NCI-H146 (cell line): Measurements from ENCODE around the gene SESN1.
"Not testable (repeated sequence)": the region's sequence is repeated elsewhere in the genome, so short reads cannot be mapped to it uniquely, and the experiment has no call there.

Experiments used
- DNase-seq: peaks from one replicate; lab custom pipeline; 2025; lab: John Stamatoyannopoulos, UW

Gene SESN1

DNA sequence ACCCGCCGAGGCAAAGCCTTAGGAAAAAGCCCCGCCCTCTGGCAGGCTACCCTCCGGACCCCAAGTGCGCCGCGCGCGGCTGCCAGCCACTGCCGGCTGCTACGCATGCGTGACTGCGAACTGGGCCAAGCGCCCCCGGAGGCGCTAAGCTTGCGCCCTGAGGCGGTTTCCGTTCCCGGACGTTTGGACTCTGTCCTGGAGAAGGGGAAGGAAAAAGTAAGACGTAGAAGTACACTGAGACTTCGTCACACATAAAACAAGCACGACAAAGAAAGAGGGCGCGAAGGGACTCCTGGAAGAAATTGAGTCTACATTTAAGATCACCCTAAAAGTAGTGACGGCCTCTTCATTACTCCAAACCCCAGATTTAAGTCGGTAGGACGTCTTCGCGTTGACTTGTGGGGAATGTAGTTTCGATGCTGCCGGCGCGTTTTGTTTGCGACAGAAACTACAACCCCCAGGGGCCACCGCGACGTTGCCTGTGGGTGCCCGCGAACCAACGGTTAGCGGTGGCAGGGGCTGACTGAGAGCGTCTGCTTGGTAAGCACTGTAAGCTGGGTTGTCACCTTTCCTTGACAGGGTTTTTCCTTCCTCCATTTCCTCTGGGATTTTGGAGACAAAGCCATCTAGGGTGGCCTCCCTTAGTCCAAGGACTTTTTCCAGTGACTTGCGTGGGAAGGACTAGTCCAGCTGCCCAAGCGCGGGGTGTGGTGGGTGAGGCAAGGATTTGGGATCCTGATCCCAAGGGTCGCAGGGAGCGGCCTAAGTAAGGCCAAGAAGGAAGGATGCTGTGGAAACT, 589 bp upstream of the SESN1 start, which contains the start of gene CEP57L1:
TSS of gene CEP57L1 (plus strand) at position 472 of the 799 bp plus-strand sequence. CDS start 49,715 bp downstream, outside the sequence.
- peak; percentile 96 for DNase-seq

DNA sequence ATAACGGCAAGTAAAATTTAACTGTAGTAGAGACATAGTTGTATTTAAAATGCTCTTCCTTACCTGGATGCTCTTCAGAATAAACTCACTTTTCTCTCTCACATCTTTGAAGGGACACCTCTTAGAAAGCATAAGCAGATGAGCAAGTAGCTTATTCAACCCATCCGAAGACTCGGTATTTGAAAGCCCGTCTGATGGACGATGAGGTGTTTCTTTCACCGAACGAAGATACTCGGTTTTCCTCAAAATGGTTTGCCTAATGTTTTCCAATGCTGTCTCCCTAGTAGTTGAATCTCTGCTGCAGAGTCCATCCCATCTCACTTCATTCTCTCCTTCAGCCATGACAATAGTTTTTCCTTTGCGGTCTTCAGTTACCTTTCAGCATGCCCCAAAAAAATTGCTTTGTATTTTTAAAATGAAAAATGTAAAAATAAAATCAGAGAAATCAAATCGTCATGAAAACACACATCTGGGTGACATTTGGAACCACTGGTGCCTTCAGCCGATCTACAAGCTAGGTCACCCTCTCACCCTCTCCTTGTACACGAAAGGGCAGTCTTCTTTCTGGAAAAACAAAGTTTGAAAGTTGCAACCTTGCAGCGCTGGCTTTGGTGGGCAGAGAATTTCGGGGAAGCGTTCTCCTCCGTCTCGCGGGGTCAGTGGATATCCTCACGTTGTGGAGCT, 772 bp downstream of the SESN1 start:
- peak; percentile 20 for DNase-seq

DNA sequence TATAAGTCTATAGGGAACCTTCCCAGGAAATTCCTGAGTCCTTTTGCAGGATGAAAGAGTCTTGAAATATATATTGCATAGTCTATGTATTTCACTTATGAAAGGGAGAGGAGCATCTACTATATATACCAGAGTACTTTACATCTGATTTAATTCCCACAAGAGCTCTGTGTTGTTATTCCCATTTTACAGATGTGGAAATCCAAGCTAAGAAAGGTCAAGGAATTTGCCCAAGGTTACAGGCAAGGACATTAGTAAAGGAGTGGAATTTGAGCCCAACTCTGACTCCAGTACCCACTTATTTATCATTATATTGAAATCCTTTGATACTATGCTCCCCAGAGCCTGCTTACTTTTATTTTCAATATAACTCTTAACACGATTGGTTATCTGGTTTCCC, 2.6 kb downstream of the SESN1 start:
- no peak for DNase-seq

DNA sequence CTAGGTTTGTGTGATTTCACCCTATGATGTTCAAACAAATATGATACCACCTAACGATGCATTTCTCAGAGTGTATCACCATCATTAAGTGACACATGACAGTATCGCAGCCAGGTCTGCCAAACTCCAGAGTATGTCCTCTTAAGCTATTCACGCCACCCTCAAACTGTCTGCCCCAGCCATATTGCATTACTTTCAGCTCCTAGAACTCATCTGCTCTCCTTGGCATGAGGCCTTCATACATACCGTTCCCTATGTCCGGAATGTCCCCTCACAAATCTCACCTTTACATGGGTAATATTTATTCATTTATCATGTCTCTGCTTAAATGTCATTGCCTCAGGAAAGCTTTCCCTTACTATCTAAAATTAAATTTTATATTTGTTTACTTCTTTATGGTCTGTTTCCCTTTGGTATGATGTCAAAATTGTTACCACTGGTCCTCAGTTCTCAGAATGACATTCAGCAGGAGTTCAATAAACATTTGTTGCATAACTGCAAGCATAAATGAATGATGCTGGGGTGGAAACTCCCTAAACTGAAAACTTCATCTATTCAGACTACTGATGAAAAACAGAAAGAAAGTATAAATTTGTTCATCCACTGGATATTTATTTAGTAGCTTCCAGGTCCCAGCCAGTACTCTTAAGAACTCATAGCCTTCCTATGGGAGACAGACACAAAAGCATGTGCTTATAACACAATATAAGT, 3.2 kb downstream of the SESN1 start:
- DNase-seq: no peak

DNA sequence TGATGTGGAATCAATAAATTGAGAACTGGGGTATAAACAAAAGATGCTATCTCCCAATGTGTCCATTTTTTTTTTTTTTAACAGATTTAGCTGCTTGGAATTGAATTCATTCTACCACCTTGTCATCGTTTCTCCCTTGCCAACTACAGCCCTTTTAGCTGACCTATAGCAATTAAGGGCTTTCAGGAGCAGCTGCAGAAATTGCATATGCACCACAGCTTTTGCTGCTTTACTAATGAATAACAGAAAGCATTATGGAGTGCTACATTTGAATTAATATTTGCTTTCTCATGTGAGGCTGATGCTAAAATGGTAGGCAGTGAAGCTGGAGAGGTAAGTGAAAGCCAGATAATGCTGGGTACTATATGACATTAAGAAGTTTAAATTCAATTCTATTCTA, 5.7 kb downstream of the SESN1 start:
- DNase-seq: peak; percentile 22

DNA sequence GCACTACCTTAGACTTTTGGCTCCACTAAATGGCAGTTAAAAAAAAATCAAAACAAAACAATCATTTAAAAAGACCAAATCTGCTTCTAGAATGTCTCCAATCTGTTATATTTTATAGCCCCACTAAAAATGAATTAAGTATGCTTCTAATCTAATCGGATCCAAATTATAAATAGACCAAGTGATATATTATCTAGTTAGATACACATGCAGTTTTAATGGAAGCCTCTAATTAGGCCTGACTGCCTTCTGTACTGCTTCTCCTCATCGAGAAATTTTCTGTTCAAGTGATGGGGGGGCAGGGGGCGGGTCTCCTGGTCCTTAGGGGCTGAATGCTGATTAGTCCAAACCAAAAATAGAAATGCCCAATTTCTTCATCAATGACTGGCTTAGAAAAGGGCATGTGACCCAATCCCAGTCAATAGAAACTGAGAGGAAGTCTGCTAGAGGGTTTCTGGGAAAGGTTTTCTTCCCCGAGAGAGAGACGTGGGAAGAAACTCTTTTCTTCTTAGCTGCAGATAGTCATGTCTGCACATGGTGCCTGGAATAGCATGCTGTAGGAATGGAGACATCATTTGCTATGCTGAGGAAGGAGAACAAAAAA, 6.9 kb downstream of the SESN1 start:
- no peak for DNase-seq

DNA sequence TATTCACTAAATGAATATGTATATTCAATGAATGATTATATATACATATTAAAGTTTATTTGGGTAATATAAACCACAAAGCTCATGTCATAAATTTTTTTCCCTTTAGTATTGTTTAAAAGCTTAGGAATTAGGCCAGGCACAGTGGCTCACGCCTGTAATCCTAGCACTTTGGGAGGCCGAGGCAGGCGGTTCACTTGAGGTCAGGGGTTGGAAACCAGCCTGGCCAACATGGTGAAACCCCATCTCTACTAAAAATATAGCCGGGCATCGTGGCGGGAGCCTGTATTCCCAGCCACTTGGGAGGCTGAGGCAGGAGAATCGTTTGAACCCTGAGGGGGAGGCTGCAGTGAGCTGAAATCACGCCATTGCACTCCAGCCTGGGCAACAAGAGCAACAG, 10.5 kb downstream of the SESN1 start:
- not testable (repeated sequence) for DNase-seq

DNA sequence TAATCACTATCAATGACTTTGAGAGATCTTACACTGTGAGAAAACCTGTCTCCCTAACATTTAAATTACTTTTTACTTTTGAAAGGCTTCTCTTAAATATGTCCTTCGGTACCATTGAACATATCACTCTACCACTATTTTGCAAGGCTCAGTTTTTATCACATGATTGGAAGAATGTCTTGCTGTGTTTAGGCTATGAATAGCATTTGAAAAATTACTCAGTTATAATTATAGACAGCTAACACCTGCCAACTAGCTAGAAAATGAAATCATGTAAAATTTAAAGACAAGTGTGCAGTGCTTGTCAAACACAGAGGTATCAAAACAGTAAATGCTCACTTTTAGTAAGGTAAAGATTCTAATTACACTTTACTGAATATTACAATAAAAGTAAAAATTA, 11.0 kb downstream of the SESN1 start:
- DNase-seq: no peak

DNA sequence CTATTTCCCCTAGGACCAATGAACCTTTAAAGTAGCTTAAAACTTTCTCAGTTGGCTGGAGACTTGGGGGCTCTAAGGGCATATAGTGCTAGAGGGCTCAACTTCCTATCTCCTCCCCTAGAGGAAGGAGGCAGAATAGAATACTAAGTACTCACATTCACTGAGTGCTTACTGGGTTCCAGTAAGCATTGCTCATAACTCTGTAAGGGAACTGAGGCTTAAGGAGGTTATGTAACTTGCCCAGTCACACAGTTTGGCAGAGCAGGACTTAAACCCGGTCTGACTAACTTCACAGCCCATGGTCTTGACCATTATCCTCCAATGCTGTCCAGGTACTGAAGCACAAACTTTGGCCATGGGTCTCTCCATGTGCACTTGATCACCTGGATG, 12.5 kb downstream of the SESN1 start:
- no peak for DNase-seq

DNA sequence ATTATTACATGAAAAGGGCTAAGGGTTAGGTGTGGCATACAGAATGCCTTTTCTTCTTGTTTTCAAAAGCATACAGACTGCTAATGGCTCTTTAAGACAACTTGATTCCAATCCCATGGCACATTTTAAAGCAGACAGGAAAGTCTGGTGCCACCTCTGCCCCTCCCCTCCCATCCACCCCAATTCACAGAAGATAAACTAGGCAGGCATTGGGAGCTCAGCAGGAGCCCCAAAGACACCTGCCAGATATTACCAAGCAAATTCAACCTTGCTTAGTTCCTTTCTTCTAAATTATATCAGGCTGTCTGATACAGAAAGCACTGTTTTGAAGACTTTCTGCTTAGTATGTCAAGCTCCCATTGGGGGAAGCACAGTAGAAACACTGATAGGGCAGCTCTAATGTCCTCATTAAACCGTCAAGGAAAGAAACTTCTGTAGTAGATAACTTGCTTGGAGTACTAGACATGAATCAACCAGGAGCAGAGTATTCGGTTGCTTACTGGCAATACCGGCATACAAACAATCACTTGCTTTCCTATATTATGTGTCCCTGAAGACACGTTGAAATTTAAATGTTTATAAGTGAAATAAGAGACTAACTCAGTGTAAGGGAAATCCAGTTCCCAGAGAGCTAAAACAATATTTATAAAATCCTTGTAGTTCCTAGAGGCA, 13.0 kb downstream of the SESN1 start:
- peak; percentile 33 for DNase-seq

DNA sequence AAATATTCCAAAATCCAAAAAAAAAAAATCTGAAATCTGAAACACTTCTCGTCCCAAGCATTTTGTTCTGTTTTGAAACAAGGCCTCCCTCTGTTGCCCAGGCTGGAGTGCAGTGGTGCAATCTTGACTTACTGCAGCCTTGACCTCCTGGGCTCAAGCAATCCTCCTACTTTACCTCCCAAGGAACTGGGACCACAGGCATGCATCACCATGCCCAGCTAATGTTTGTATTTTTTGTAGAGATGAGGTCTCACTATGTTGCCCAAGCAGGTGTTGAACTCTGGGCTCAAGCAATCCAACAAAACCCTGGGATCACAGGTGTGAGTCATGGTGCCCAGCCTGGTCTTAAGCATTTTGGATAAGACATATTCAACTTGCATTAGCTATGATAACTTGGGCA, 13.6 kb downstream of the SESN1 start:
- no peak for DNase-seq

DNA sequence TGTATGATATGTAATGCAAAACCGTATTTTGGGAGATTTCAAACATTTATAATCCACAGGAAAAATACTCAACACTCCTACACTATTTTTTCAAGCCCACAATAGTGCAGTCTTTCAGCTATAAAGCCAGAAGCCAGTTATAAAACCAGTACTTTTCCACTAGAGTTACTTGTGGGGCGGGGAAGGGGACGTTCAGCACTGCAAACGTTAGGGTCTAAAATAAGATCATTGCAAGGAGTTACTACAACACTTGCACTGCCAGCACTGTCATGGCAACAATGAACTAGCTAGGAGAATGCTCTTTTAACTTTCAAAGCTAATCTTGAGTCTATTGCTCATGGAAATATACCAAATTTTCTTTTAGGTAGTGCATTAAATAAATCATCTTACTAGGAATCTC, 14.7 kb downstream of the SESN1 start:
- no peak for DNase-seq

DNA sequence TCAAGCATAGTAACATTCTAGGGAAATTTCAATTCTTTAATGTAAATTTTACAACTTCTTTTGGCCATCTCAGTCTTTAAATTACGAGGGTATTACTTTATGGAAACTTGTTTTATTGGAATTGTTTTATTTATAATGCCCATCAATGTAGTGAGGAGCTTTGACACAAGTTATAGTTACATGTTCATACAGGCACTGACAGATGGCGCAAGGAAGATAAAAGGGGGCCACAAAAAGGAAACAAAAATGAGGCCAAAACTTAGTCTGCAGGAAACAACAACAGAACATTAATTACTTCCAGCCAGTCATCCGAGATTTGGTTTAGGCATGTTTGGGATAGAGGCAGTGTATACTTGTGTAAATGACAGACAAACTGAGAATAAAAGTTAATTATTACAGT, 18.3 kb downstream of the SESN1 start:
- DNase-seq: no peak

DNA sequence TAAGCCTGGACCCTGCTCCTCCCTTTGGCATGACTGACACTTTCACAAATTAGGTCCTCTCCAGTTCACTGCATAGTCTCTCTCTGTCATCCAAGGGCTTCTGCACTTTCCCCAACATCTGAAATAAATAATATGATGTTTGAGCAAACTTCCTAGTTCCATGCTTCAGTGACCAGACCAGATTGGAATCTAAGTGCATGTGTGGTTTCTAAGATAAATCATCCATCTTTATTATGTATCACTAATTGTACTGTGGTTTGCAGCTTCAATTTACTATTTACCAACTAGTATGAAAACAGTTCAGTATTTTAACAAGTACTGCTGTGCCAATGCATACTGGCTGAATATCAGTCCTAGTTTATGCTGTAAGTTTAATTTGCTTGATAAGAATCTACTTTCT, 18.7 kb downstream of the SESN1 start:
- DNase-seq: no peak

DNA sequence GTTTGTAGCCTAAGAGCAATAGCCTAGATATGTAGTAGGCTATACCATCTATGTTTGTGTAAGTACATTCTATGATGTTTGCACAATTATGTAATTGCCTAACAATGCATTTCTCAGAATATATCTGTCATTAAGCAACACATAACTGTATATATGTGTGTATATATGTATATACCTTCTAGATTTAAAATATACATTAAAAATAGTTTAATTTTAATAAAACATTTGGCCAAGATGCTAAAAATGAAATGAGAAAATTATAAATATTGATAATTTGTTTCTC, 20.6 kb downstream of the SESN1 start:
- no peak for DNase-seq

DNA sequence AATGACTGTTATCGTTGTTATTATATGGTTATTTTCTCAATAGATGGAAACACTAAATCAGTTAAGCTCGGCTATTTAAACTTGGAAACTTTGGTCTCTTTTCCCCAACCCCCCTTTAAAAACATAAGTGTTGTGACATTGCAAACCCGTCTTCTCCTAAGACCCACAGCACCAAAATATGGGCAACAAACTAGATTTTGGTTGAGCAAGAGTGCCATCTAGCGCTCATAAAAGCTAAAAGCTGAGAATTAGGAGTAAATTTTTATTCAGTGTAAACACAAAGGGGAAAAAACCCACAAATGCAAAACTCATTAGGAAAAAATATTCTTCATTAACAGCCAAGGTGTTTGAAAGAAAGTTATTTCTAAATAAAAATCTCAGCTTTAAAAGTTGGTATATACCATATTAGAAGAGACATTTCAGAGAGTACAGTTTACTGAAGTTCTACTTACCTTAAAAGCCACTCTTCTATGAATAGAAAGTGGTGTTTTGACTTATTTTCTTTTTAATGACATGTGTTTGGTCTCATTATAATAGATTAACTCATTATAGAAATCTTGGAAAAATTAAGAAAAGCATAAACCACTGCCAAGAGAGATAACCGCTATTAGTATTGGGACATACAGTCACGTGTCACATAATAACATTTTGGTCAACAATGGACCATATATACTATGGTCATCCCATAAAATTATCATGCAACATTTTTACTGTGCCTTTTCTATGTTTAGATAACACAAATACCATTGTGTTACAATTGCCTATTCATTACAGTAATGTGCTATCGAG, 21.1 kb downstream of the SESN1 start:
- peak; percentile 61 for DNase-seq

DNA sequence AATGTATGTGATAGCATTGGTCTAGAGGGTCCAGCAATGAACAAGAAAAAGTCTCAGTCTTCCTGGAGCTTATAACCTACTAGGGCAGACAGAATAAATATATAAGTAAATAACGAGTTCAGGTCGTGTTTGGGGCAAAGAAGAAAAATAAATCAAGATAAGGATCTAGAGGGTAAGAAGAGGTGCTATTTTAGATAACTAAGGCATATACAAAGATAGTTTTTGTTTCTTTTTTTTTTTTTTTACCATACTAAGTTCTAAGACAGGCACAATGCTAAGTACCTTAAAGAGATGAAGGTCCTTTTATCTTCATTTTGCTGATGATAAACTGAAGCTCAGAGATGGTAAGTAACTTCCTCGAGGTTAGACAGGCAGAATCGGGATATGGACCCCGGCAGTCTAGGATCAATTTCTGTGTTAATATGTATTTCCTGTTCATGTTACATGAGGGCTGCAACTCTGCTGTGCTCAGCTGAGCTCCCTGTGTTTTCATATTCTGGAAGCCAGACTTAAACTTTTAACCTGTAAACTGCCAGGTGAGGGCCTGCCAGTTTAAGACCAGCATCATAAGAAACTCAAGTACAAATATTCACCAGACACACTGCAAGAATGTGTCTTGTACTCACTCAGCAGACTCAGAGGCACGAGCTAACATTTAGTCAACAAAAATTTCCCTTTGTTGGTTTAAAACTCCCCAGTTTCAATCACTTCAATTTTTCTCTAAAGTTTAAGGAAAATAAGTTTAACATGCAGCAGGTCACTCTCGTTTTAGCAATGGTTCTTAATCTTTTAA, 23.3 kb downstream of the SESN1 start:
- DNase-seq: no peak

DNA sequence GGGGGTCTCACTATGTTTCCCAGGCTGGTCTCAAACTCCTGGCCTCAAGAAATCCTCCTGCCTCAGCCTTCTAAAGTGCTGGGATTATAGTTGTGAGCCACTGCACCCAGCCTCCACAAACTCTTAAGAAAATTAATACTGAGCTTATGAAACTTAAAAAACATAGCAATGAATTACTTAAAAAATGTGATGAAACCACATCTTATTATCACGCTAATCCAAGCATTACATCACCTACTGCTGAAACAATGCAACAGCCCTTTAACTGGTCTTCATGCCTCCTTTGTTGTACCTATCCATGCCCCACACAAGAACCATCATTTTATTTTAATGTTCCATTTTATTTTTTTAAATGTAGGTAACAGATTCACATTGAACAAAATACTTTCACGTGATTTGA, 24.9 kb downstream of the SESN1 start:
- DNase-seq: no peak

DNA sequence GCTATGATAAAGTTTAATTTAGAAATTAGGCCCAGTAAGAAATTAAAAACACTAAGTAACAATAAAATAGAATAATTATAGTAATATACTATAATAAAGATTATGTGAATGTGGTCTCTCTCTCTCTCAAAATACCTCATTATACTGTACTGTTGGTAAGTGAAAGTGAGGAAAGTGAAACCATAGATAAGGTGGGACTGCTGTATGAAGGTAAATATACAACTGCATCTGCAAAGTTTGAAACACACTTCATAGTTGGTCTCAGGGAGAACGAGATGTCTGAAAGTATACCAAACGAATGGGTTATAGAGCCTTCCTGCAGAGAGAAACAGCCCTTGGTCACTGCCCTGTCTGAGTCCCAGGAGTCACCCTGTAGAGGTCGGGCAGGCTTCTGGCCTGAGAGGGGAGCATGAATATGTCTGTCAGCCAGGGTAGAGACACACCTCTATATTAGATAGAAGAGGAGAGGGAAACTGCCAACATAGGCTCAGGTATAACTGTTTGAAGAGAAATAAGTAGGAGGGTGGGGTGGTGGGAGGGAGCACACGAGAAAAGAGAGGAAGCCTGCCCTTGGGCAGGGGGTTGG, 31.8 kb downstream of the SESN1 start:
- DNase-seq: no peak

DNA sequence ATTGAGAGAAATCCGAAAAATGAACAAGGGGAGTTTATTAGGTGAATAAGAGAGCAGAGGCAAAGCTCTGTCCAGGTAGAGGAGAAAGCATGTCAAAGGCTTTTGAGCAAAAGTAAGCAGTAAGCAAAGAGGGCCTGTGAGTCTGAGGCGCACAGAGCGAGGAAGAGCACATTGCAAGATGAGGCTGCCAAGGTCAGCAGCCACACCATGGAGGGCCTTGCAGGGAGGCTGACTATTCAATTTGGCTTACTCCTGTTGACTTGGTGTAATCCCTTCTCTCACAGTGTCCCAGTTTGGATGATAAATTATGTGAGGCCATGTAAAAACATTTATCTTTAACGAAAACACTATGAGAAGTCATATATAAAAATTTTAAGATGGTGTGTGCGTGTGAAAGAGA, 32.4 kb downstream of the SESN1 start:
- DNase-seq: no peak
